ENCODE measurements around the gene THTPA.

The THTPA gene

GRCh38 chr14:23556700-23557440 is 799 bp downstream of the THTPA start:
- TF ChIP-seq, protein P1, sequence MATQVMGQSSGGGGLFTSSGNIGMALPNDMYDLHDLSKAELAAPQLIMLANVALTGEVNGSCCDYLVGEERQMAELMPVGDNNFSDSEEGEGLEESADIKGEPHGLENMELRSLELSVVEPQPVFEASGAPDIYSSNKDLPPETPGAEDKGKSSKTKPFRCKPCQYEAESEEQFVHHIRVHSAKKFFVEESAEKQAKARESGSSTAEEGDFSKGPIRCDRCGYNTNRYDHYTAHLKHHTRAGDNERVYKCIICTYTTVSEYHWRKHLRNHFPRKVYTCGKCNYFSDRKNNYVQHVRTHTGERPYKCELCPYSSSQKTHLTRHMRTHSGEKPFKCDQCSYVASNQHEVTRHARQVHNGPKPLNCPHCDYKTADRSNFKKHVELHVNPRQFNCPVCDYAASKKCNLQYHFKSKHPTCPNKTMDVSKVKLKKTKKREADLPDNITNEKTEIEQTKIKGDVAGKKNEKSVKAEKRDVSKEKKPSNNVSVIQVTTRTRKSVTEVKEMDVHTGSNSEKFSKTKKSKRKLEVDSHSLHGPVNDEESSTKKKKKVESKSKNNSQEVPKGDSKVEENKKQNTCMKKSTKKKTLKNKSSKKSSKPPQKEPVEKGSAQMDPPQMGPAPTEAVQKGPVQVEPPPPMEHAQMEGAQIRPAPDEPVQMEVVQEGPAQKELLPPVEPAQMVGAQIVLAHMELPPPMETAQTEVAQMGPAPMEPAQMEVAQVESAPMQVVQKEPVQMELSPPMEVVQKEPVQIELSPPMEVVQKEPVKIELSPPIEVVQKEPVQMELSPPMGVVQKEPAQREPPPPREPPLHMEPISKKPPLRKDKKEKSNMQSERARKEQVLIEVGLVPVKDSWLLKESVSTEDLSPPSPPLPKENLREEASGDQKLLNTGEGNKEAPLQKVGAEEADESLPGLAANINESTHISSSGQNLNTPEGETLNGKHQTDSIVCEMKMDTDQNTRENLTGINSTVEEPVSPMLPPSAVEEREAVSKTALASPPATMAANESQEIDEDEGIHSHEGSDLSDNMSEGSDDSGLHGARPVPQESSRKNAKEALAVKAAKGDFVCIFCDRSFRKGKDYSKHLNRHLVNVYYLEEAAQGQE (IDR thresholded peaks at IDR 0.05; ENCODE audit: low read depth): no peak
- TF ChIP-seq ZBTB7A (IDR thresholded peaks at IDR 0.05; ENCODE audit: low read depth): no peak

GRCh38 chr14:23557521-23557920 is 1.4 kb downstream of the THTPA start:
- TF ChIP-seq CREB1 (IDR thresholded peaks at IDR 0.05; ENCODE audit: low read depth) (no peak), EGR1 (IDR thresholded peaks at IDR 0.05) (no peak), CEBPB (IDR thresholded peaks at IDR 0.05) (no peak), ZBTB7A (IDR thresholded peaks at IDR 0.05; ENCODE audit: low read depth) (no peak), TAF1 (IDR thresholded peaks at IDR 0.05; ENCODE audit: low read depth) (no peak), YY1 (IDR thresholded peaks at IDR 0.05; ENCODE audit: low read depth) (no peak), RAD21 (IDR thresholded peaks at IDR 0.05; ENCODE audit: low read depth) (no peak), NFIC (IDR thresholded peaks at IDR 0.05) (no peak), TEAD4 (IDR thresholded peaks at IDR 0.05) (no peak), USF1 (IDR thresholded peaks at IDR 0.05) (no peak), EP300 (IDR thresholded peaks at IDR 0.05; ENCODE audit: borderline replicate concordance) (no peak), FOXM1 (IDR thresholded peaks at IDR 0.05; ENCODE audit: borderline replicate concordance, low read depth) (no peak), TCF12 (IDR thresholded peaks at IDR 0.05; ENCODE audit: low read depth) (no peak)
- TF ChIP-seq, protein P1 (IDR thresholded peaks at IDR 0.05; ENCODE audit: low read depth): no peak
- TF ChIP-seq, protein P2, sequence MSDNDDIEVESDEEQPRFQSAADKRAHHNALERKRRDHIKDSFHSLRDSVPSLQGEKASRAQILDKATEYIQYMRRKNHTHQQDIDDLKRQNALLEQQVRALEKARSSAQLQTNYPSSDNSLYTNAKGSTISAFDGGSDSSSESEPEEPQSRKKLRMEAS (IDR thresholded peaks at IDR 0.05): no peak

- TF ChIP-seq TAF1 (IDR thresholded peaks at IDR 0.05; ENCODE audit: low read depth) (no peak), CREB1 (IDR thresholded peaks at IDR 0.05; ENCODE audit: low read depth) (no peak), EGR1 (IDR thresholded peaks at IDR 0.05) (no peak), YY1 (IDR thresholded peaks at IDR 0.05; ENCODE audit: low read depth) (no peak), CEBPB (IDR thresholded peaks at IDR 0.05) (no peak), TCF12 (IDR thresholded peaks at IDR 0.05; ENCODE audit: low read depth) (no peak), TEAD4 (IDR thresholded peaks at IDR 0.05) (no peak), RAD21 (IDR thresholded peaks at IDR 0.05; ENCODE audit: low read depth) (no peak), FOXM1 (IDR thresholded peaks at IDR 0.05; ENCODE audit: borderline replicate concordance, low read depth) (no peak), ZBTB7A (IDR thresholded peaks at IDR 0.05; ENCODE audit: low read depth) (no peak), NFIC (IDR thresholded peaks at IDR 0.05) (no peak)
- TF ChIP-seq, protein P2 (IDR thresholded peaks at IDR 0.05): no peak
These were observed 1.9 kb downstream of the THTPA start for GRCh38 chr14:23557946-23558345.

DNA sequence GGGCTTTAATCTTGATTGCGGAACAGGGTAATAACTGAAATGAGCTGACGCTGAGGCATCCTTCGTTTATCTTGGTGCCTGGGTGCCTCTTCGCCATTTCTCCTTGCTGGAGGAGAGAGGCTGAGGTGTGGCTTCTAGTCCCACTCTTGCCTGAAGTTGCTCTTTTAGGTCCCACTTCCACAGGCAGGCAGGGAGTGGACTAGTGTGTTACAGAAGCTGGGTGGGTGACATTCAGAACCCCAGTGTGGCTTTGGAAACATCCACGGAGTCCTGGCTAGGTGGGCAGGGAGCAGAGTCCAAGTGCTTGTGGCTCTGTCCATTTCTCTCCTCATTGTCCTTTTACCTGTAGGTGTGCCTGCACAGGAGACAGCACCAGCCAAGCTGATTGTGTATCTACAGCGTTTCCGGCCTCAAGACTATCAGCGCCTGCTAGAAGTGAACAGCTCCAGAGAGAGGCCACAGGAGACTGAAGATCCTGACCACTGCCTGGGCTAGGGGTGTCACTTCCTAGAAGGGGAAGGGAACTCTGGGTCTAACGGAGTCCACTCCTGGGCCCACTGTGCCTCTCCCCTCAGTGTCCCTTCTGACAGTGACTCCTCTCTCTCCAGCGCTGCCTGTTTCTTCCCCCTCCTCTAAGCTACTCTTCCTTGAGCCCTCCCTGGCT is 2.4 kb downstream of the THTPA start:
- no peak for TF ChIP-seq TEAD4 (IDR thresholded peaks at IDR 0.05)
- no peak for TF ChIP-seq YY1 (IDR thresholded peaks at IDR 0.05; ENCODE audit: low read depth)
- TF ChIP-seq TAF1 (IDR thresholded peaks at IDR 0.05; ENCODE audit: low read depth): no peak
- TF ChIP-seq EP300 (IDR thresholded peaks at IDR 0.05; ENCODE audit: borderline replicate concordance): no peak
- TF ChIP-seq TCF12 (IDR thresholded peaks at IDR 0.05; ENCODE audit: low read depth): no peak
- no peak for TF ChIP-seq EGR1 (IDR thresholded peaks at IDR 0.05)
- no peak for TF ChIP-seq CEBPB (IDR thresholded peaks at IDR 0.05)

DNA sequence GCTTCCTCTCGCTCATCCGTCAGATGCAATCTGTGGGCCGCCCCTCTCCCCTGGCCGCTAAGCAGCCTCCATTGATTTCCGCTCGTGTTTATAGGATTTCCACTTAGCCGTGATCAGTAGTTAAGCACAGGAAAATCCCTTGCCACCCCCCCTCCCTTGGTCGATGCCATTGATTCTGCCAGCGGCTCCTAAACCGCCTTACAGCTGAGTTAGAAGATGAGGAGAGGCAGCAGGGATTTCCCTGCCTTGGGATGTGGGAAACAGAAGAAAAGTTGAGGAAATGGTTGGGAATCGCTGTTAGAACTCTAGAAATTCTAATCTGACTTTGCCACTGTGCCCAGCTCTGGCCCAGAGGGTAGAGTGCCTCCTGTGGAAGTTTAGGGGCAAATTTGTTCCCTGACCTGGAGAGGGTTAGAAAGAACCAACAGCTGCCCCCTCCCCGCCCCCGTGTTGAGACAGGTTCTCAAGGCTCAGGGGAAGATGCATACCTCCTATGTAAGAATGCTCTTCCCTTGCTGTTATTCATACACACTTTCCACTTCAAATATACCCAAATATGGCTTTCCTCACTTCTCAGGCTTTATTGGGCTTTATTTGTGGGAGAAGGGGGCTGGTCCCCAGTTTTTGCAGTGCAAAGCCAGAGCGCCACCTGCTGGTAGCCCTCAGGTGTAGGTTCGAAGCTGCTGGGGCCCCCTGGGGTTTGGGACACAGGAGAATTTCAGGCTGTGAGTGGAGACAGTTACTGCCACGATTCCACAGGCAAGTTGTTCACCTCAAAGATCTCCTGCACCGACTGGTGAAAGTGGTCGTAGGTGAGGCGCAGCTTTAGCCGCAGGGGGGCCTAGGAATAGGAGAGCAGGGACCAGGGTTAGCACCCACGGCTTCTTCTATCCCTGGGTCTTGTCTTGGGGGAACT is 3.2 kb downstream of the THTPA start:
- TF ChIP-seq, protein P2 (IDR thresholded peaks at IDR 0.05): no peak
- TF ChIP-seq RAD21 (IDR thresholded peaks at IDR 0.05; ENCODE audit: low read depth) (peak; percentile 62), YY1 (IDR thresholded peaks at IDR 0.05; ENCODE audit: low read depth) (no peak)

Measured in Ishikawa (cell line).